Cardiac fibroblast (primary cell): ENCODE measurements around the gene NCKIPSD.

Experiments used
- DNase-seq, 2 donors: peaks; one replicate each; pipeline versions ENCODE4 v3.0.0 to v3.0.0-alpha.2; 2010; ENCODE audit warnings: low read depth in 2 of 2
- H3K4me3 ChIP-seq, 2 donors: replicated peaks in 1 of 2; 1 replicate in 1 of 2; 2 replicates in 1 of 2; pipeline ENCODE4 v1.5.1; 2011; ENCODE audit warnings: low read depth in 2 of 2, low read length in 2 of 2, mild to moderate bottlenecking in 2 of 2, moderate library complexity in 1 of 2
- CTCF ChIP-seq: IDR thresholded peaks from one replicate; pipeline ENCODE4 v1.5.1; 2011; ENCODE audit warnings: low read depth, mild to moderate bottlenecking, low read length, inconsistent platforms

The NCKIPSD gene

GRCh38 chr3:48650723-48651122 lies 35.0 kb downstream of the NCKIPSD start:
- TF ChIP-seq CTCF: no peak
- H3K4me3 ChIP-seq: no peak overlapping the region
- no peak for DNase-seq

GRCh38 chr3:48648188-48648850 lies 37.4 kb downstream of the NCKIPSD start:
- no peak for TF ChIP-seq CTCF
- DNase-seq: no peak
- no peak overlapping the region for H3K4me3 ChIP-seq

GRCh38 chr3:48647714-48648113 lies 38.0 kb downstream of the NCKIPSD start:
- no peak for DNase-seq
- no peak overlapping the region for H3K4me3 ChIP-seq
- TF ChIP-seq CTCF: no peak

- TF ChIP-seq CTCF: no peak
Measured at GRCh38 chr3:48644898-48645760, 40.6 kb downstream of the NCKIPSD start.

GRCh38 chr3:48642605-48643004 lies 43.1 kb downstream of the NCKIPSD start:
- TF ChIP-seq CTCF: no peak
- no peak for DNase-seq
- H3K4me3 ChIP-seq: no peak overlapping the region

More at GRCh38 chr3:48644898-48645760, 40.6 kb downstream of the NCKIPSD start:
- no peak for DNase-seq
- H3K4me3 ChIP-seq: no peak overlapping the region

GRCh38 chr3:48641396-48641795 lies 44.3 kb downstream of the NCKIPSD start:
- no peak for DNase-seq
- no peak for TF ChIP-seq CTCF
- no peak overlapping the region for H3K4me3 ChIP-seq
